HepG2 (cell line): ENCODE measurements around the gene PDE8B.

ENCODE experiments used
- CTCF ChIP-seq: sonication (generic); formaldehyde crosslinking; IDR thresholded peaks from 2 replicates; pipeline ENCODE4 v1.5.0; 2020; ENCODE audit warnings: mild to moderate bottlenecking, missing genetic modification reagents, moderate library complexity
- EP300 ChIP-seq, 3 experiments: sonication (generic) in 1 of 3; formaldehyde crosslinking in 1 of 3; IDR thresholded peaks; 2 replicates each; pipeline versions ENCODE4 v1.5.1 to v1.6.1; 2011 to 2020; ENCODE audit warnings: low read depth in 2 of 3, low read length in 2 of 3, borderline replicate concordance in 1 of 3, improper control_type of control experiment in 1 of 3, mild to moderate bottlenecking in 1 of 3, missing genetic modification reagents in 1 of 3, moderate library complexity in 1 of 3
- HNRNPLL ChIP-seq: fragments of 200-400 bp; formaldehyde crosslinking; IDR thresholded peaks from 2 replicates; pipeline ENCODE4 v1.6.1; 2017; ENCODE audit warnings: mild to moderate bottlenecking, low read depth, low read length; ENCODE audit not compliant: poor library complexity, severe bottlenecking
- HOMEZ ChIP-seq: IDR thresholded peaks from 2 replicates; pipeline ENCODE4 v1.6.1; 2016; ENCODE audit warnings: low read depth
- IRF1 ChIP-seq: sonication (generic); formaldehyde crosslinking; IDR thresholded peaks from 2 replicates; pipeline ENCODE4 v1.4.0; 2020; ENCODE audit warnings: low read depth, mild to moderate bottlenecking, missing genetic modification reagents
- MAZ ChIP-seq, 2 experiments: sonication (generic) in 1 of 2; formaldehyde crosslinking in 1 of 2; IDR thresholded peaks; 2 replicates each; pipeline versions ENCODE4 v1.5.0 to v1.6.1; 2012 to 2020; ENCODE audit warnings: low read depth in 2 of 2, mild to moderate bottlenecking in 2 of 2, borderline replicate concordance in 1 of 2, improper control_type of control experiment in 1 of 2, low read length in 1 of 2, missing genetic modification reagents in 1 of 2, moderate library complexity in 1 of 2
- PATZ1 ChIP-seq: sonication (generic); formaldehyde crosslinking; IDR thresholded peaks from 2 replicates; pipeline ENCODE4 v1.4.0; 2020; ENCODE audit warnings: missing genetic modification reagents
- PHF20 ChIP-seq: sonication (generic); formaldehyde crosslinking; IDR thresholded peaks from 2 replicates; pipeline ENCODE4 v1.5.0; 2020; ENCODE audit warnings: mild to moderate bottlenecking, missing genetic modification reagents
- YY1 ChIP-seq: IDR thresholded peaks from 2 replicates; pipeline ENCODE4 v1.6.1; 2011; ENCODE audit warnings: low read length, low read depth, moderate library complexity, mild to moderate bottlenecking; ENCODE audit not compliant: insufficient read depth, insufficient replicate concordance
- ZBTB43 ChIP-seq: sonication (generic); formaldehyde crosslinking; conservative IDR thresholded peaks from 2 replicates; pipeline ENCODE4 v1.4.0; 2020; ENCODE audit warnings: missing genetic modification reagents
- ZNF207 ChIP-seq: fragments of 450-650 bp; IDR thresholded peaks from 2 replicates; pipeline ENCODE4 v1.6.1; 2016; ENCODE audit warnings: antibody characterized with exemption, borderline replicate concordance
- ZNF225 ChIP-seq: sonication (generic); formaldehyde crosslinking; IDR thresholded peaks from 2 replicates; pipeline ENCODE4 v1.4.0; 2020; ENCODE audit warnings: mild to moderate bottlenecking, missing genetic modification reagents
- ZNF468 ChIP-seq: sonication (generic); formaldehyde crosslinking; IDR thresholded peaks from 2 replicates; pipeline ENCODE4 v1.8.0; 2022; ENCODE audit warnings: mild to moderate bottlenecking, moderate library complexity, missing genetic modification reagents
- ZNF878 ChIP-seq: sonication (generic); formaldehyde crosslinking; IDR thresholded peaks from 2 replicates; pipeline ENCODE4 v1.8.1; 2023; ENCODE audit warnings: mild to moderate bottlenecking, missing genetic modification reagents, moderate library complexity

GRCh38 chr5:77376609-77377300, 166.3 kb downstream of the PDE8B start:
- TF ChIP-seq MAZ (IDR thresholded peaks at IDR 0.05; ENCODE audit: borderline replicate concordance, low read depth, low read length) (no peak), MAZ (CRISPR knock-in tag; IDR thresholded peaks at IDR 0.05; ENCODE audit: low read depth) (no peak), CTCF (CRISPR knock-in tag) (no peak), HNRNPLL (no peak), ZBTB43 (CRISPR knock-in tag) (no peak), PHF20 (no peak), ZNF878 (CRISPR knock-in tag) (no peak), ZNF468 (CRISPR knock-in tag) (no peak), PATZ1 (CRISPR knock-in tag) (no peak), EP300 (IDR thresholded peaks at IDR 0.05; ENCODE audit: low read depth in 2 of 2, low read length in 2 of 2) (no peak), EP300 (CRISPR knock-in tag; IDR thresholded peaks at IDR 0.05; ENCODE audit: borderline replicate concordance) (no peak), ZNF207 (no peak), ZNF225 (no peak), IRF1 (CRISPR knock-in tag) (no peak), YY1 (no peak), HOMEZ (CRISPR knock-in tag) (no peak)
